ENCODE results near the gene TRAM1L1. TPM values are rescaled to one million over a fixed set of nuclear protein-coding genes. Genes with fewer than 3 reads are reported as not detected.

TRAM1L1 gene
- total RNA-seq (2014; rRNA removed; shearing (Covaris generic)) = 1.7 and 2.8 TPM in 2 replicates
- polyA plus RNA-seq (2015; cell fraction: cytosol; rRNA removed) = 2.9 and 3.0 TPM in 2 replicates
- 8.9 and 9.2 TPM in 2 replicates for polyA plus RNA-seq (2015; cell fraction: nucleus; rRNA removed)

DNA sequence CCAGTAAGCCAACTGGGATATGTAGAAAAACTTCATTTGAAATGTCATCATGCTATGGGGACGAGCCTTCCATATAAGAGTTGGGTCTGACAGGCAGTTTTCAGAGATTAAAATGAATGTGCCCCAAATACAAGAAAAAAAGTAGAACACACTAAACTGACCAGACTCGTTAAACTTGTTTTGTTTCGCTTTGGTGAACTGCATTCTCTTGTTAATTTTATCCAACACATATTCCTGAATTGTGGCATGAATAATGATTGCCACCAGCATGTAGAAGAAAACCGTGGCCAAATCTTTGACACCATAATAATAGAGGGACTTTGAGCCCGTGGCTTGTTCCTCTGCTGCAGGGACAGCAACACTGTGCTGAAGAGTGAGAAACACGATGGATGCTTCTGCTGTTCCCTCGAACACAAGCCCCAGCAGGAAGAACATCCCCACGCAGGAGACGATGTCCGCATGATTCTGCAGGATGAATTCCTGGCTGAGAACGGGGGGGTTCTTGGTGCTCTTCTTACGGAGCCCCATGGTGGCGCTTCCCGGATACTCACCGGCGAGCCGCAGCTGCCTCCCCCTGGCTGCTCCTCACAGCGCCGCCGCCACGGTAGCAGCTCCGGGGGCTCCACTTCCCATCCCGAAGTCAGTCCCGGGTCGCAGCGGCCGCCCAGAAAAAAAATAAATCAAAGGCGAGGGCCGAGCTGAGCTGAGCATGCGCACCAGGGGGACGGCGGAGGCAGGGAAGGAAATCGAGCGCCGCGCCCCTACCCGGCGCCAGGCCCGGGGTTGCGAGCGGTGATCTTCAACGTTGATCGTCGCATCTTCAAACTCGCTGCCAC, at the start of gene TRAM1L1:
Gene TRAM1L1 (minus strand): TSS at position 711 of the 836 bp plus-strand sequence. CDS start 183 bp downstream, at position 528.
- DNase-seq (ENCODE audit: low read depth, low spot score) = peak; percentile 73
- in situ Hi-C loops (cut with HindIII; ENCODE audit: low pct_unique_long_range_greater_than_20kb, low sequenced_read_pairs) = no loop called here

DNA sequence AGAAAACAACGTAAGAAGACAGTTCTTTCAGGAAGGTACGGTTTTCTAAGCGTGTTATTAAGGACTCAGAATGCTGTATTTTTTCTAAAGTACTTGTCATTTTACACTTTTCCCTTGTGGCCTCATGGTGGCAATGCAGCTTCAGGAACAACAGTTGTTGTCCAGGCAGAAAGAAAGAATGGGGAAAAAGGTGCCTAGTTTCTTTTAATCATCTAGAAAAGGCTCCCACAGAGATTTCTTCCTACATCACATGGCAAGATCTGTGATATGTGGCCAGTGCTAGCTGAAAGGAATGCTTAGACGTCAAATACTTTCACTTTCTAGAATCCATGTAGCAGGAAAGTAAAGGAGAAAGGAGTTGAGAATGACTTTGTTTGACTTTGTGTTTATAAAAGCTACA, 49.0 kb upstream of the TRAM1L1 start:
- in situ Hi-C loops (cut with HindIII; ENCODE audit: low pct_unique_long_range_greater_than_20kb, low sequenced_read_pairs) = no loop called here
- peak; percentile 83 for DNase-seq (ENCODE audit: low read depth, low spot score)

DNA sequence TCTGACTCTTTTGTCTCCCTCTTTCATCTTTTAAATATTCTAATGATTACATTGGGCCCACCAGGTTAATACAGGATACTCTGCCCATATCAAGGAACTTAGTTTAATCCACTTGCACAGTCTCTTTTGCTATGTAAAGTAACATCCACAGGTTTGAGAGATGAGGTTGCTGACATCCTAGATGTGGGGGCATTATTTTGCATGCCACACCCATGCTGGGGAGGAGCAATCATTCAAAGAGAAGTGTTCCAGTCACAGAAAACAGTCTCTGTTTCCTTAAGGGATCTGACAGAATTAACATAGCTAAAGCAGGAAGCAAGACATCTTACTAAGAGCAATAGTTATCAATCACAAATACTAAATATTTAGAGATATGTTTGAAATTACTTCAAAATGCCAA, 11.5 kb upstream of the TRAM1L1 start:
- no peak for DNase-seq (ENCODE audit: low read depth, low spot score)
- in situ Hi-C loops (cut with HindIII; ENCODE audit: low pct_unique_long_range_greater_than_20kb, low sequenced_read_pairs) = no loop called here

DNA sequence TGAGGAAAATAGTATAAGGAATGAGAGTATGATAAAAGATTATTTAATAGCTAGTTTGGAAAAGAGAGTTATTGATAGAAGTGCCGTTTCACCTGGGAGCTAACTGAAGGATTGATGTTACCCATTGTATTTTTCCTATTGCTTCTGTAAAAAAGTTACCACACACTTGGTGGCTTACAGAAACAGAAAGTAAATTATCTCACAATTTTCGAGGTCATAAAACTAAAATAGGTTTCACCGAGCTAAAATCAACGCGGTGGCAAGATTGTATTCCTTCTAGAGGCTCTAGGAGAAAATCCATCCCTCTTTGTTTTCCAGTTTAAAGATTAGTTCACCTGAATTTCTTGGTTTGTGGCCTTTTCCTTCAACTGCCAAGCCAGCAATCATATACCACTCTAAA, 11.1 kb upstream of the TRAM1L1 start:
- in situ Hi-C loops (cut with HindIII; ENCODE audit: low pct_unique_long_range_greater_than_20kb, low sequenced_read_pairs) = no loop called here

DNA sequence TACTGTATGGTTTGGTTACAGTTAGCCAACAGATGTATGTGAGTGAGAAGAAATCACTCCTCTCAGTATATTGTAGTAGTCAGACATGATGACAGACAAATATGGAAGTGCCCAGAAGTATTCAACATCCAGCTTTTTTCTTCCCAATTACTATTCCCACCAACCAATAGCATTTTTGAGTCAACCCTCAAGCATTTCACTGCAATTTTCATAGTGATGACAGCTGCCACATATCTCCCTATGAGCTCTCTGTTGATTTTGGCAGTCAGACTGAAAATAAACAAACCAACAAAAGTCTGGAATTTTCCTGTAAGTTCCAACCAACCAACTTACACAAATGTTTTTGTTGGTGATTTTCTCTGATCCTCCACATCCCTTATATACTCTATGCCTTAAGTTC, 8.2 kb upstream of the TRAM1L1 start:
- DNase-seq (ENCODE audit: low read depth, low spot score) = no peak
- in situ Hi-C loops (cut with HindIII; ENCODE audit: low pct_unique_long_range_greater_than_20kb, low sequenced_read_pairs) = no loop called here

More for the DNA sequence above, 11.1 kb upstream of the TRAM1L1 start:
- DNase-seq (ENCODE audit: low read depth, low spot score) = no peak

DNA sequence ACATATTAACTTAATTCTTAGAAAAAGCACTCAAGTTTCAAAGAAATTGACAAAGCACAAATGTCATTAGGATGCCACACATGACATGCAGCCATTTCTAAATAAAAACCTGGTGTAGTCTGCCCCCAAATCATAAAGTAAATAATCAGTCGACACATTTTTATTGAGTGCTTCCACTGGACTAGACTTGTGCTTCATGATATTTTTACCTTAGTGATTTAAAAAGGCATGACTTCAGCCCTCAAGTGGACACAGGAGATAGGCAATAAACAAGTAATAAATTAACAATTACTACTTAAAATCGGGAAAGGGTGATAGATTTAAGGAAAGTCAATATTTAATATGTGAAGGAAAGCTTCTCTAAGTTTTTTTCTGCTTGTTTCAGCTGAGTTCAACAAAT, 7.6 kb downstream of the TRAM1L1 start:
- in situ Hi-C loops (cut with HindIII; ENCODE audit: low pct_unique_long_range_greater_than_20kb, low sequenced_read_pairs) = no loop called here
- no peak for DNase-seq (ENCODE audit: low read depth, low spot score)

DNA sequence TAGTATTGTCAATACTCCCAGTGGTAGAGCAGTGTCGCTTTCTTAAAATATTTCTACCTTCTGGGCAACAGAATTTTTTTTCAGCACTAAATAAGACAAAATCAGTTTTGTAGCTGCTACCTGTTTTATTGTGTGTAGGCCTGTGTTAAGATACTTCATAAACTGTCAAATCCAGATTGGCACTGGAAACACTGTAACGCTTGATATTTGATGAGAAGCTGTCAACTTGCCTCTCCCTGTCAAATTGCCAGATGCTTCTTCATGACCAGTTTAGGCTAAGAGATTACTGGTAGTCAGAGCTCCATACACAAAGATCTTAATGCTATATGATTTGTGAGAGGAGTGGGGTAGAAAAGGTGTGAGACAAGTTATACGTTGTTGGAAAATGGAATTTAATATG, 17.3 kb downstream of the TRAM1L1 start:
- no peak for DNase-seq (ENCODE audit: low read depth, low spot score)
- in situ Hi-C loops (cut with HindIII; ENCODE audit: low pct_unique_long_range_greater_than_20kb, low sequenced_read_pairs) = no loop called here

DNA sequence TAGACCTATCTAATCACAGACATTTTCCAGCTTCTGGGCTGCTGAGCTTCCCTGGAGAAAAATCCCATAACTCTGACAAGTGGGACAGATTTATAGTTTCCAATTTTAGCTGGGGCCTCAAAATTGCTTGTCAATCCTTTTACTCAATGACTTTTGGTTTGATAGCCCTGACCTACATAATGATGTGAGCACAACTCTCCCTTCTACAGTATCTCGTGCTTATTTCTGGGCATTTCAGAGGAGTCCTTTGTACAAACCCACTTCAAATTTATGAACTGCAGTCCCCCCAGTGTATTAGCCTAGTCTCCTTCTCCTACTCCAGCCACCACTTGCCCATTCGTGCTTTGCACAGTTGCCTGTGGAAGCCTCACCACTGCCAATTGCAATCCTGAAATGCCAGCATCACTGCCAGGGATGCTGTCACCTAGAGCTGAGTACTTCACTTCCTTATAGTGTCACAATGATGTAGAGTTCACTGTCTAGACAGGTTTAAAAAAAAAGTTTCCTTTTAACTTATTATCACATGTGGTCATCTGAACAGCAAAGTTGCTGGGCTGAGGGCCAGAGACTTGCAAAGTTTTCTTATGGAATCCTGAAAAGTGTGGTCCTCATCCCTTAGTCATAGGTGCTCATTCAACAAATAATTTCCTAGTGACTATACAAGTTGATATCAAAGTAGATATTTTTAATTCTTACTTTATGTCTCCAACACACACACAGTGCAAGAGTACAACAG, 21.2 kb downstream of the TRAM1L1 start:
- in situ Hi-C loops (cut with HindIII; ENCODE audit: low pct_unique_long_range_greater_than_20kb, low sequenced_read_pairs) = no loop called here
- DNase-seq (ENCODE audit: low read depth, low spot score) = no peak

DNA sequence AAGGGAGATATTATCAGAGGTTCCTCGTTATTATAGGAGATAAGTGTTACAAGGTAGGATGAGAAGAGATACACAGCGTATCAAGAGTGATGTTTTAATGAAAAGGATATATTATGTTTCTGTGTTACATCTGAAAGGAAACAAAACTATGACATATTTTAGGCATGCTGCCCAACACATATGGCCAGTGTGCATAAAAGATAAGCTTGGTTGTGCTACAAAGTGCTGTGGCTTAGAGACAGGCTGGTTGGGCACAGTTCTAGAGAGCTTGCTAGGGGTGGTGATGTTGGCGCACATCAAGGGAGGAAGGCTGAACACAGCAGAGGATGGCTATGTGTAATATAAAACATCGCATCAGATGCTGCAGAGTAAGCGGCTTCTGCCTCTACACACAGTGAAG, 42.4 kb downstream of the TRAM1L1 start:
- no peak for DNase-seq (ENCODE audit: low read depth, low spot score)
- in situ Hi-C loops (cut with HindIII; ENCODE audit: low pct_unique_long_range_greater_than_20kb, low sequenced_read_pairs) = no loop called here

All from SK-MEL-5 (cell line).